Cardiac muscle cell (in vitro differentiated cells and primary cell): ENCODE measurements around the gene ZMYND8. TPM values are rescaled to one million over a fixed set of nuclear protein-coding genes. Genes with fewer than 3 reads are reported as not detected.
"Not testable (repeated sequence)": the region's sequence is repeated elsewhere in the genome, so short reads cannot be mapped to it uniquely, and the experiment has no call there.

Experiments used
- DNase-seq, 2 donors: peaks; one replicate each; pipeline versions ENCODE4 v3.0.0 to v3.0.0-alpha.2; 2010 to 2017; ENCODE audit warnings: low read depth in 1 of 2, low spot score in 1 of 2
- H3K27ac ChIP-seq: fragments of 200-600 bp; sonication (generic); 2 replicates; pipeline ENCODE4 v1.5.1; 2016
- H3K27me3 ChIP-seq: fragments of 200-600 bp; sonication (generic); 2 replicates; pipeline ENCODE4 v1.6.0; 2016; ENCODE audit warnings: control low read depth
- H3K36me3 ChIP-seq: fragments of 200-600 bp; sonication (generic); 2 replicates; pipeline ENCODE4 v1.5.1; 2016; ENCODE audit warnings: control low read depth
- H3K4me1 ChIP-seq: fragments of 200-600 bp; sonication (generic); 2 replicates; pipeline ENCODE4 v1.8.1; 2017; ENCODE audit warnings: low read depth, mild to moderate bottlenecking, mixed run types
- H3K4me3 ChIP-seq: fragments of 200-600 bp; sonication (generic); 2 replicates; pipeline ENCODE4 v1.5.1; 2016; ENCODE audit warnings: mild to moderate bottlenecking
- H3K9me3 ChIP-seq: fragments of 200-600 bp; sonication (generic); 2 replicates; pipeline ENCODE4 v1.5.1; 2017; ENCODE audit warnings: low read depth, mild to moderate bottlenecking, control low read depth
- CTCF ChIP-seq: IDR thresholded peaks from 2 replicates; pipeline ENCODE4 v1.5.1; 2012; ENCODE audit warnings: low read depth, mild to moderate bottlenecking, low read length
- polyA plus RNA-seq: library from polyadenylated mRNA; unstranded; fragments of >200 nt; fragmentation: Nextera tagmentation; extraction: Ambion mirVana; gene quantifications from 2 replicates; pipeline ENCODE4 v1.2.1, GENCODE V29; 2016
- total RNA-seq: library from RNA; depleted of rRNA; stranded (reverse); fragments of >200 nt; gene quantifications from 2 replicates; pipeline ENCODE4 v1.2.3, GENCODE V29; 2016

ZMYND8 gene
- total and polyA plus RNA-seq, 2 experiments from 2014 or later: 27.5 to 45.0 TPM

DNA sequence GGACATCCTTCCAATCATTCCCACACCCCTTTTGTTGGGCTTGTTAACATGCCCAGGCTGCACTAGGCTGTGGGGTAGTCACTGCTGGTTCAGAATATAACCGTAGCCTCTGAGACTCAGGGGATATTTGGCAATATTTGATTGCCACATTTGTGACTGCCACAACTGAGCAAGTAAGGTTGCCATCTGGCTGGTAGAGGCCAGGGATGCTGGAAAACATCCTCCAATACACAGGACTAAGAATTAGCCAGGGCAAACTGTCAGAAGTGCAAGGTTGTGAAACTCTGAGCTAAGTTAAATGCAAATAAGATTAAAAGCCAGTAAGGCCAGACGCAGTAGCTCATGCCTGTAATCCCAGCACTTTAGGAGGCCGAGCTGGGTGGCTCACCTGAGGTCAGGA lies 112.0 kb downstream of the ZMYND8 start:
- H3K4me3 ChIP-seq: no peak overlapping the region
- no peak overlapping the region for H3K27ac ChIP-seq
- no peaks in the 10 kb centered on the region for H3K4me1 ChIP-seq
- no peaks in the 10 kb centered on the region for H3K9me3 ChIP-seq
- no peaks in the 10 kb centered on the region for H3K27me3 ChIP-seq
- DNase-seq: no peak
- TF ChIP-seq CTCF: no peak
- peaks cover 36% of the 10 kb centered on the region for H3K36me3 ChIP-seq

GRCh38 chr20:47243532-47244305 lies 112.8 kb downstream of the ZMYND8 start:
- H3K4me1 ChIP-seq: no peaks in the 10 kb centered on the region
- peaks cover 38% of the 10 kb centered on the region for H3K36me3 ChIP-seq
- no peak overlapping the region for H3K4me3 ChIP-seq
- no peaks in the 10 kb centered on the region for H3K27me3 ChIP-seq
- TF ChIP-seq CTCF: no peak
- no peaks in the 10 kb centered on the region for H3K9me3 ChIP-seq
- no peak overlapping the region for H3K27ac ChIP-seq
- no peak for DNase-seq

DNA sequence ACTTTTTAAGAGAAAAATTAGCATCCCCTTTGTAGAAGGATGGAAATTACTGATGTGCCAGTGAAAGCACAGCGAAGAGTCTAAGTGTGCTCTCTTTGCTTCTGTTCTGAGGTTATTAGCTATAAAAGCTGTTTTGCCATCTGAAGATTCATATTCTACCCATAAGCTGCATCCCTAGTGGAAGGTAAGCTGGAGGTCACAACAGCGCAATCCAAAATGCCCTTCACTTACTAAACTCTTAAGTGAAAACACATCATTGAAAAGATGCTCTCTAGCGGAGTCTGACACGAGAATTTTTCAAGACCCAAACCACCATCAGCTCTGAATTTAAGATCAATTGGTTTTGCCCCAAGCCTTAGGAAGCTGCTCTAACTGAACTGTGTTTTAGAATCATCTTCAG lies 113.5 kb downstream of the ZMYND8 start:
- no peak overlapping the region for H3K4me3 ChIP-seq
- H3K9me3 ChIP-seq: no peaks in the 10 kb centered on the region
- H3K4me1 ChIP-seq: no peaks in the 10 kb centered on the region
- H3K27me3 ChIP-seq: no peaks in the 10 kb centered on the region
- no peak for DNase-seq
- no peak for TF ChIP-seq CTCF
- peaks cover 37% of the 10 kb centered on the region for H3K36me3 ChIP-seq
- H3K27ac ChIP-seq: no peak overlapping the region

GRCh38 chr20:47241345-47241781 lies 115.1 kb downstream of the ZMYND8 start:
- no peak overlapping the region for H3K4me3 ChIP-seq
- H3K36me3 ChIP-seq: peaks cover 34% of the 10 kb centered on the region
- H3K27me3 ChIP-seq: no peaks in the 10 kb centered on the region
- no peak for TF ChIP-seq CTCF
- no peak overlapping the region for H3K27ac ChIP-seq
- no peaks in the 10 kb centered on the region for H3K4me1 ChIP-seq
- no peaks in the 10 kb centered on the region for H3K9me3 ChIP-seq
- DNase-seq: peak in 1 of 2 donors; percentile 98

- DNase-seq, H3K9me3 ChIP-seq, H3K27ac ChIP-seq, H3K4me3 ChIP-seq, H3K4me1 ChIP-seq, H3K27me3 ChIP-seq: not testable (repeated sequence)
- H3K36me3 ChIP-seq: peaks cover 28% of the 10 kb centered on the region
Observed at GRCh38 chr20:47240096-47240495, 116.4 kb downstream of the ZMYND8 start.

GRCh38 chr20:47239719-47240067 lies 116.8 kb downstream of the ZMYND8 start:
- Histone ChIP-seq H3K27ac (no peak overlapping the region), H3K4me3 (no peak overlapping the region), H3K27me3 (no peaks in the 10 kb centered on the region), H3K9me3 (no peaks in the 10 kb centered on the region), H3K4me1 (no peaks in the 10 kb centered on the region), H3K36me3 (peaks cover 28% of the 10 kb centered on the region)
- TF ChIP-seq CTCF: no peak
- DNase-seq: no peak
